ENCODE results near the gene OXSR1. TPM values are rescaled to one million over a fixed set of nuclear protein-coding genes. Genes with fewer than 3 reads are reported as not detected.

The OXSR1 gene
- total and polyA plus RNA-seq, 2 experiments from 2014 or later: 16.0 to 41.1 TPM

GRCh38 chr3:38150780-38151528 lies 14.4 kb upstream of the OXSR1 start:
- no peak for TF ChIP-seq ZNF331 (CRISPR knock-in tag; IDR thresholded peaks at IDR 0.05; ENCODE audit: low read depth)
- TF ChIP-seq, protein P1, sequence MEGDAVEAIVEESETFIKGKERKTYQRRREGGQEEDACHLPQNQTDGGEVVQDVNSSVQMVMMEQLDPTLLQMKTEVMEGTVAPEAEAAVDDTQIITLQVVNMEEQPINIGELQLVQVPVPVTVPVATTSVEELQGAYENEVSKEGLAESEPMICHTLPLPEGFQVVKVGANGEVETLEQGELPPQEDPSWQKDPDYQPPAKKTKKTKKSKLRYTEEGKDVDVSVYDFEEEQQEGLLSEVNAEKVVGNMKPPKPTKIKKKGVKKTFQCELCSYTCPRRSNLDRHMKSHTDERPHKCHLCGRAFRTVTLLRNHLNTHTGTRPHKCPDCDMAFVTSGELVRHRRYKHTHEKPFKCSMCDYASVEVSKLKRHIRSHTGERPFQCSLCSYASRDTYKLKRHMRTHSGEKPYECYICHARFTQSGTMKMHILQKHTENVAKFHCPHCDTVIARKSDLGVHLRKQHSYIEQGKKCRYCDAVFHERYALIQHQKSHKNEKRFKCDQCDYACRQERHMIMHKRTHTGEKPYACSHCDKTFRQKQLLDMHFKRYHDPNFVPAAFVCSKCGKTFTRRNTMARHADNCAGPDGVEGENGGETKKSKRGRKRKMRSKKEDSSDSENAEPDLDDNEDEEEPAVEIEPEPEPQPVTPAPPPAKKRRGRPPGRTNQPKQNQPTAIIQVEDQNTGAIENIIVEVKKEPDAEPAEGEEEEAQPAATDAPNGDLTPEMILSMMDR (conservative IDR thresholded peaks at IDR 0.05; ENCODE audit: low read depth in 2 of 2): peak; percentile 60 to 65
- no peak overlapping the region for H3K27ac ChIP-seq (ENCODE audit: low read depth)
- Mint-ChIP-seq H3K36me3 (ENCODE audit: low read depth) (no peaks in the 10 kb centered on the region), H3K4me3 (no peak overlapping the region), H3K4me1 (peaks cover 4% of the 10 kb centered on the region; the same call in 1 of the 3 replicates), H3K27me3 (ENCODE audit: insufficient read depth, low read depth, poor library complexity) (peaks cover 3% of the 10 kb centered on the region), H3K9me3 (peaks cover 6% of the 10 kb centered on the region; the same call in 1 of the 3 replicates), H3K27ac (no peak overlapping the region)
- DNase-seq (ENCODE audit: low spot score) (peak; percentile 41), ATAC-seq (no peak; the same call in 1 of the 3 replicates)
- H3K79me2 ChIP-seq (replicated peaks; ENCODE audit: insufficient read depth): no peaks in the 10 kb centered on the region
- no peaks in the 10 kb centered on the region for H3K4me1 ChIP-seq (ENCODE audit: insufficient read depth)
- H3K4me2 ChIP-seq: no peak overlapping the region
- no peaks in the 10 kb centered on the region for H3F3A ChIP-seq (replicated peaks; ENCODE audit: low read depth)
- no peaks in the 10 kb centered on the region for H4K20me1 ChIP-seq (replicated peaks; ENCODE audit: insufficient read depth)
- no peaks in the 10 kb centered on the region for H3K27me3 ChIP-seq (ENCODE audit: insufficient read depth)
- H2AFZ ChIP-seq: peak overlapping the region; percentile 52; the same call in 1 of the 2 replicates
- no peaks in the 10 kb centered on the region for H3K36me3 ChIP-seq (ENCODE audit: insufficient read depth)
- H3K4me3 ChIP-seq: no peak overlapping the region
- peaks cover 10% of the 10 kb centered on the region for H3K9me2 ChIP-seq (ENCODE audit: insufficient read depth)

- Mint-ChIP-seq H3K9me3 (0 out of 3 replicates have a peak, but pooled peaks cover under 1% of the 10 kb centered on the region), H3K4me3 (no peak overlapping the region), H3K27ac (no peak overlapping the region), H3K36me3 (ENCODE audit: low read depth) (no peaks in the 10 kb centered on the region), H3K27me3 (ENCODE audit: insufficient read depth, low read depth, poor library complexity) (peaks cover 3% of the 10 kb centered on the region), H3K4me1 (peaks cover 4% of the 10 kb centered on the region; the same call in 1 of the 3 replicates)
- ATAC-seq: no peak
- Histone ChIP-seq H3K79me2 (replicated peaks; ENCODE audit: insufficient read depth) (no peaks in the 10 kb centered on the region), H3K9me2 (ENCODE audit: insufficient read depth) (peaks cover 10% of the 10 kb centered on the region), H3F3A (replicated peaks; ENCODE audit: low read depth) (no peaks in the 10 kb centered on the region), H3K4me1 (ENCODE audit: insufficient read depth) (no peaks in the 10 kb centered on the region), H3K4me3 (no peak overlapping the region), H3K27me3 (ENCODE audit: insufficient read depth) (no peaks in the 10 kb centered on the region), H2AFZ (no peak overlapping the region), H3K27ac (ENCODE audit: low read depth) (no peak overlapping the region), H4K20me1 (replicated peaks; ENCODE audit: insufficient read depth) (no peaks in the 10 kb centered on the region), H3K36me3 (ENCODE audit: insufficient read depth) (no peaks in the 10 kb centered on the region), H3K4me2 (no peak overlapping the region)
- TF ChIP-seq EZH2 (IDR thresholded peaks at IDR 0.05; ENCODE audit: low read depth, unreplicated experiment): no peak
- DNase-seq (ENCODE audit: low spot score): no peak
These were observed 13.6 kb upstream of the OXSR1 start for GRCh38 chr3:38151667-38152265.

DNA sequence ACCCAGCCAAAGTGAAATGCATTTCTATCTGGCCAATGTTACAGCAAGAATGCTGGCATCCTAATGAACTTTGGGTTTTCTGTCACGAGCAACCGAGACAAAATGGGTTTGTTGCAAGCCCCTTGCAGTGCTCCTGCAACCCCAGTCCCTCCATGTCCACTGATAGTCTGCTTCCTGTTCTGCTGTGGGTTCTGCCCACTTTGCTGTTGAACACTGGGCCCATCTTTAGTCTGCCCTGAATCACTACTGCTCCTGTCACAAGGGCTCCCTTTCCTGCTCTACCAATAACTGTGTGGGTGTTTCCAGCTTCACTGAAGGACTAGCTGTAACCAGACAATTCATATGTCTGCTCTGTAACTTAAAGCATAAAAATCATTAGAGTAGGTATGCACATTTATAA lies 12.7 kb upstream of the OXSR1 start:
- ATAC-seq (no peak), DNase-seq (ENCODE audit: low spot score) (no peak)
- Histone ChIP-seq H3K27me3 (ENCODE audit: insufficient read depth) (no peaks in the 10 kb centered on the region), H2AFZ (peak overlapping the region; percentile 38; the same call in 1 of the 2 replicates), H3K4me1 (ENCODE audit: insufficient read depth) (no peaks in the 10 kb centered on the region), H3K27ac (ENCODE audit: low read depth) (no peak overlapping the region), H3F3A (replicated peaks; ENCODE audit: low read depth) (no peaks in the 10 kb centered on the region), H3K36me3 (ENCODE audit: insufficient read depth) (no peaks in the 10 kb centered on the region), H3K4me3 (no peak overlapping the region), H3K79me2 (replicated peaks; ENCODE audit: insufficient read depth) (no peaks in the 10 kb centered on the region), H3K4me2 (no peak overlapping the region), H4K20me1 (replicated peaks; ENCODE audit: insufficient read depth) (no peaks in the 10 kb centered on the region), H3K9me2 (ENCODE audit: insufficient read depth) (peaks cover 12% of the 10 kb centered on the region)
- Mint-ChIP-seq H3K27ac (no peak overlapping the region), H3K4me1 (peaks cover 4% of the 10 kb centered on the region; the same call in 1 of the 3 replicates), H3K9me3 (no peaks in the 10 kb centered on the region), H3K4me3 (no peak overlapping the region), H3K36me3 (ENCODE audit: low read depth) (no peaks in the 10 kb centered on the region), H3K27me3 (ENCODE audit: insufficient read depth, low read depth, poor library complexity) (peaks cover 3% of the 10 kb centered on the region)
- TF ChIP-seq, protein P1 (conservative IDR thresholded peaks at IDR 0.05; ENCODE audit: low read depth in 2 of 2): no peak
- no peak for TF ChIP-seq NANOG (IDR thresholded peaks at IDR 0.05; ENCODE audit: borderline replicate concordance)
- no peak for TF ChIP-seq CREB1 (CRISPR knock-in tag; IDR thresholded peaks at IDR 0.05; ENCODE audit: low read depth)
- TF ChIP-seq JUNB (IDR thresholded peaks at IDR 0.05; ENCODE audit: unreplicated experiment): no peak
- TF ChIP-seq ZNF331 (CRISPR knock-in tag; IDR thresholded peaks at IDR 0.05; ENCODE audit: low read depth): no peak
- TF ChIP-seq ETS1 (IDR thresholded peaks at IDR 0.05): no peak
